ENCODE measurements around the gene TM2D3. TPM values are rescaled to one million over a fixed set of nuclear protein-coding genes. Genes with fewer than 3 reads are reported as not detected.

The TM2D3 gene
- total RNA-seq, 4 donors from 2014 or later, result 35.5 to 50.5 (median 40.5) TPM

- Histone ChIP-seq H3K4me3 (no peak overlapping the region), H3K27ac (replicated peaks in 1 of 4) (no peak overlapping the region), H3K9me3 (peaks cover 0 to 10% (median 0%) of the 10 kb centered on the region in 4 donors), H3K36me3 (peaks cover 0 to 4% (median 0%) of the 10 kb centered on the region in 4 donors), H3K4me1 (peaks cover 1 to 10% (median 8%) of the 10 kb centered on the region in 4 donors), H3K27me3 (no peaks in the 10 kb centered on the region)
- WGBS, result 56% methylated on average over 1 of the region's 1 CpG
- no peak for DNase-seq (ENCODE audit: extremely low spot score)
- TF ChIP-seq CTCF (IDR thresholded peaks at IDR 0.05) (no peak), POLR2AphosphoS5 (IDR thresholded peaks at IDR 0.05) (no peak), EP300 (IDR thresholded peaks at IDR 0.05) (no peak), POLR2A (IDR thresholded peaks at IDR 0.05; ENCODE audit: low read depth) (no peak)
- intact Hi-C loops (cut with DNase I), result no loop called here
Measured at GRCh38 chr15:101625980-101626379, 26.2 kb downstream of the TM2D3 start.

- no peak for DNase-seq (ENCODE audit: extremely low spot score)
- Histone ChIP-seq H3K27ac (replicated peaks in 1 of 4) (no peak overlapping the region), H3K4me3 (no peak overlapping the region), H3K9me3 (peaks cover 0 to 10% (median 0%) of the 10 kb centered on the region in 4 donors), H3K27me3 (no peaks in the 10 kb centered on the region), H3K4me1 (peaks cover 8 to 18% (median 14%) of the 10 kb centered on the region in 4 donors), H3K36me3 (peaks cover 0 to 4% (median 0%) of the 10 kb centered on the region in 4 donors)
- intact Hi-C loops (cut with DNase I), result no loop called here
- TF ChIP-seq POLR2AphosphoS5 (IDR thresholded peaks at IDR 0.05) (no peak), CTCF (IDR thresholded peaks at IDR 0.05) (no peak), EP300 (IDR thresholded peaks at IDR 0.05) (no peak), POLR2A (IDR thresholded peaks at IDR 0.05; ENCODE audit: low read depth) (no peak)
- 92% methylated on average over 1 of the region's 1 CpG for WGBS
Measured at GRCh38 chr15:101625184-101625583, 27.0 kb downstream of the TM2D3 start.

GRCh38 chr15:101623367-101624304, 28.5 kb downstream of the TM2D3 start:
- Histone ChIP-seq H3K9me3 (peaks cover 0 to 10% (median 0%) of the 10 kb centered on the region in 4 donors), H3K27ac (replicated peaks in 1 of 4) (no peak overlapping the region), H3K4me1 (peaks cover 8 to 22% (median 16%) of the 10 kb centered on the region in 4 donors), H3K4me3 (no peak overlapping the region), H3K27me3 (no peaks in the 10 kb centered on the region), H3K36me3 (peaks cover 0 to 4% (median 0%) of the 10 kb centered on the region in 4 donors)
- no peak for TF ChIP-seq EP300 (IDR thresholded peaks at IDR 0.05)
- no peak for TF ChIP-seq CTCF (IDR thresholded peaks at IDR 0.05)
- TF ChIP-seq POLR2AphosphoS5 (IDR thresholded peaks at IDR 0.05), result no peak
- TF ChIP-seq POLR2A (IDR thresholded peaks at IDR 0.05; ENCODE audit: low read depth), result no peak
- no peak for DNase-seq (ENCODE audit: extremely low spot score)
- WGBS, result 96% methylated on average over 6 of the region's 6 CpGs
- intact Hi-C loops (cut with DNase I), result no loop called here

GRCh38 chr15:101621961-101622360, 30.2 kb downstream of the TM2D3 start:
- intact Hi-C loops (cut with DNase I), result no loop called here
- Histone ChIP-seq H3K27me3 (no peaks in the 10 kb centered on the region), H3K9me3 (peaks cover 0 to 10% (median 0%) of the 10 kb centered on the region in 4 donors), H3K36me3 (peaks cover 0 to 4% (median 0%) of the 10 kb centered on the region in 4 donors), H3K27ac (replicated peaks in 1 of 4) (no peak overlapping the region), H3K4me1 (peaks cover 8 to 22% (median 16%) of the 10 kb centered on the region in 4 donors), H3K4me3 (no peak overlapping the region)
- TF ChIP-seq EP300 (IDR thresholded peaks at IDR 0.05) (no peak), POLR2A (IDR thresholded peaks at IDR 0.05; ENCODE audit: low read depth) (no peak), POLR2AphosphoS5 (IDR thresholded peaks at IDR 0.05) (no peak), CTCF (IDR thresholded peaks at IDR 0.05) (no peak)
- DNase-seq (ENCODE audit: extremely low spot score), result no peak
- 67% methylated on average over 3 of the region's 3 CpGs for WGBS

Measured in esophagus muscularis mucosa (tissue), 4 donors.